ENCODE data around the gene ANKRD22.

The ANKRD22 gene

DNA sequence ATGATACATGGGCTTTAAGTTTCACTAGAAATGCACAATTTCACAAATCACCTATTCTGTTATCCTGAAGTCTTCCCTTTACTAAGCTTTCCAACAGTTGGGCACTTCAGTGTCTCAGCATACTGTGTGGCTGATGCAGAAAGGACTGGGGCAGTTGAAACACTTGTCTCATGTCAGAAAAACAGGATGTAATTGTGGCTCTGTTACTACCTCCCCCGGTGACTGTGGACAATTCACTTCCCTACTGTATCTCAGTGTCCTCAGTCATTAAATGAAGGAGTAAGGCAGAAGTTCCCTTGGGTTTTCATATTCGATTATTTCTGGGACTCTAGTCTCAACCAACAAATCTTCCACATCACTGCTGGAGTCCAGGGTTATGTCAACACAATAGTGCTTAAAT, 17.9 kb downstream of the ANKRD22 start:
- no peak for DNase-seq

DNA sequence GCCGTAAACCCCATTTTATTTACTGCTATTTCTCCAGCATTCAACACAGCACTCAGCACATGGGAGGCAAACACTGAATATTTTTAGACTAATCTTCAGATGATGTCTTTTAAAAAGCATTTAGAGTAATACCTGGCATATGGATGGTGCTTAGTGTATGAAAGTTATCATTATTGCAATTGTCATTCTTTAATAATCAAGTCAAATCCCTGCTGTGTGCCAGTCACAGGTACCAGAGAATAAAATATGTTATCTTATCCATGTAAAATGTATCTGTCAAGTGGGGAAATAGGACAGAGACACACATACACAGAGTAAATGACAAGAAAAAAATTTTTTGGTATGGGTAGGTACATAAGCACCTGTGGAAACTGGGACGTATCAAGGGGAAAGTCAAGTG, 18.5 kb downstream of the ANKRD22 start:
- DNase-seq, result no peak

DNA sequence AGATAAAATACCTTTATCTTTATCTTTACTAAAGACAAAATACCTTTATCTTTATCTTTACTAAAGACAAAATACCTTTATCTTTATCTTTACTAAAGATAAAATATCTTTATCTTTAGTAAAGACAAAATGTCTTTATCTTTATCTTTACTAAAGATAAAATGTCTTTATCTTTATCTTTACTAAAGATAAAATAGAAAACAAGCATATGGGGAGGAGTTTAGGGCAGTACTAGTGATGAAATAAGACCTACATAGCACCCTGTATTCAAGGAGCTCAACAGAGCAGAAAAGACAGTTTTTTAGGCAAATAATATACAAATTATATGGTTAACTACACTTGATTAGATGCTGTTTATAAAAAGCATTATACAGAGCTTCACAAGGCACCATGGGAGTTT, 19.3 kb downstream of the ANKRD22 start:
- no peak for DNase-seq

DNA sequence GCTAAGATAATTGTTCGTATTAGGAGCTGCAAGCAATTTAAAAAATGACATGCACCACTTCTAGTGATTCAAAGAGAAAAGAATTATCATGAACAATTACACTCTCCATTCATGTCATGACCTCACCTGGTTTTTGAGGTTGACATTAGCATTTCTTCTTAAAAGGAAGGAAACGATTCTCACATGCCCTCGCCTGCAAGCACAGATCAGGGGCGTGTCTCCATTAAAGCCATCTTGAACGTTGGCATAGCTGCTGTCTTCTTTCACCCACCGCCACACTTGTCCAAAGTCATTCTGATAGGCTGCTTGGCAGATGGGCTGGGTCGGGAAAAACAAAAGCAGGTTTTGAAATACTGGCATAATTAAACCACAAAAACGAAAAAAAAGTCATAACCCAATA, 19.9 kb downstream of the ANKRD22 start:
- no peak for DNase-seq

DNA sequence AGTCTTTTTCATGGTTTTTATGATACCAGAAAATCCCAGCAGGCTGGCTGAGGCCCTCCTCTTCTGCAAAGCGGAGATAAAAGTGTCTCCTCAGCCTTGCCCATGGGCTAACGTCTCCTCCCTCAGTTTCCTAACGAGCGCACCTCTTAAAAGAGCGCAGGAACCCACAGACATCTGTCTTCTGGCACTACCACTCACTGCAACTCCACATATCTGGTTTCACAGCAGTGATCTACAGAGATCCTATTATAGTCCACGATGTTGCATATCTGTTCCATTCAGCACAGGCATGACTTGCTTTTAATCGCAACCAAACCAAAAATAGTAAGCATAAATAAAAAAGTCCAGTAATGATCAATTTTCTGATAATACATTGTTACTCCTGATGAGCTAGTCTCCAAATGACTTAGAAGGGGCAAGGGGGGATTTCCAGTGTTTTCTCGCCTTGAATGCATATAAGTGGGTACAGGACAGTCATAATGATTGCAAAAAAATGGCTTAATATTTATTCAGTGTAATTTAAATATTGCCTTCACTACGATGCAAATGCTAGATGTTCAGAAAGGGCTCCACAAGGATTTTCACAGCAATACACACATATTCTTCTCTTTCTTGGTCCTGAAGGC, 20.9 kb downstream of the ANKRD22 start:
- no peak for DNase-seq

DNA sequence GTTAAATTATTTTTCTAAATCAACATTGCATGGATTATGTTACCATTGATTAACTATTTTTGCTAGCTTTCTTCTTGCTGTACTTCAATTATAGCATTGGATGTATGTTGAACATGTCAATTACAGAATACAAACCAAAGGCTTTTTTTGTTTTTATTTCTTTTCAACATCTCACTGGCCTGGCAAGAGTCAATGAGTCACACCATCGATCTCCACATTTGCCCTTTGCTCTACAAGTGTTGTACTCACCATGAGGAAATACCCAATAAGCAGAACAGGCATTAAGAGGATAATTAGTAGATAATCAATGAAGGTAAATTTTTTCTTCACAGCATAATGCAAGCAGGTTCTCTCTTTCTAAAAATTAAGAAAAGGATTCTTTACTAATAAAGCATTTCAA, 23.3 kb downstream of the ANKRD22 start:
- no peak for DNase-seq

DNA sequence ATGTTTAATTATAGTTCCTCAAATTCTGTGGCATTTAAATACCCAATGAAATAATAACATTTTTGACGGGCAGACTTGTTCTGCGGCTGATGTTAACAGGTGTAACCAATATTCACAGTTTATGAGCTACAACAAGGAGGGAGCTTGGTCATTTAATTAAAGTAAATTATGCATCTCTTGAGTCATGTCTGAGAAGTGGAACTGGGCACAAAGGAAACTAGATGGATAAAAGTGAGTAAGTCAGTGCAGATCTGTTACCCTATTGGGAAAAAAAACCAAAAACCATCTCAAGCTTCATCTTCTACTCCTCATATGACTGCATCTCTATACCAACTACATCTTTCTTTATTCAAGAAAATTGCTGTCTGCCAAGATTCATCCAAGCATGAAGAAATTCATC, 24.0 kb downstream of the ANKRD22 start:
- DNase-seq, result no peak

DNA sequence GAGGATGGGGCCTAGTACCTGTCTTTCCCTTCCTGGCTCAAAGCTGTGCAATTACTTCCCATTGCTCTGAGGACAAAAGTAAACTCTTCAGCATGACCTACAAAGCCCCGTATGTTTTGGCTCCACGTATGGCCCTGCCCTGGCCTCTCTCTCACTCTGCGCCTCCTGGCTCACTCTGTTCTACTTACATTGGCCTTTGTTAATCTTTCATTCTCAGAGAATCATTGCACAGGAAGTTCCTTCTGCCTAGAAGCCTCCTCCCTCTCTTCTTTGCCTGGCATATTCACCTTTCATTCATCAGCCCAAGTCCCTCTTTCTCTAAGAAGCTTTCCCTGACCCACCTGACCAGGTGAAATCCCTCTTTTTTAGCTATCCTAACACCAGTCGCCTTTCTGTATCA, 25.3 kb downstream of the ANKRD22 start:
- DNase-seq, result no peak

DNA sequence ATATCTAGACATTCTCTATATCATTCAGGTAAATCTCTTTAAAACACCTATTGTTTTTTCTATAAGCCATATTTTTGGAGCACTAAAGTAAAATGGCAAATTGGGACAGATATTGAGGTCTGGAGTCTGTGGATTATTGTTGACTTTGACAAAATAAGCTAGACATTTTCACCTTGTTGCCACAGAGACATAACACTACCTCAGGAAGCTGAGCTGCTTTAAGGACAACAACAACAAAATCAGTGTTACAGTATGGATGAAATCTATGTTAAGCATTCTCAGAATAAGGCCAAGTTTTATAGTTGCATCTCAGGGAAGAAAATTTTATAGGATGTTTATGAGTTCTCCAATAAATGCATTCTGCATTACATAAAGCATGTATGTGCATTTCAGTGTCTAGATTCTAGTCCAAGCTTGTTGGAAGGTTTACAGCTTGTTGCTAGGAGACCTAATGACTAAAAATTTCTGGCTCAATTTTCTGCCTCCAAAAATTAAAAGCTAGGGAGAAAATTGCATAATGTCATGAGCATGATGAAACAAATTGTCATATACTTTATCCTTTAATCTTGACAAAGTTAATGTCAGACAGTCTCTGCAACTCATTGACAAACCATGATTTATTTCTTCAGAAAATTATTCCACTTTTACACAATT, 30.8 kb downstream of the ANKRD22 start:
- no peak for DNase-seq

DNA sequence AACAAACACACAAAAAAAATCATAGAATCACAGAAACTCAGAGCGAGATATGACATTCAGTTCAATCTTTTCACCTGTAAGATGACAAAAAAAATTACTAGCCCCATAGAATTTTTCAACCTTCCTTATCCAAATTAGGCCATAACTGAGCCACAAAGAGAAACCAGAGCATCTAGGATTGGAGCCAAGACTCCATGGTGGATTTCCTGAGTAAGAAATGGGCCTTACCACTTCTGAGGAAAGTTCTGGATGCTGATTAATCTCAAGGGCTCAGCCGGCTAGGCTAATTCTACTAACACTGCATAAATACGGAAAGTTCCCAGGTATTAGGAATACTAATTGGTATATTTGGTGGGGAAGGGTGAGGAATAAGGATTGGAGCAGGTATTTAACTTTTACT, 32.4 kb downstream of the ANKRD22 start:
- no peak for DNase-seq

DNA sequence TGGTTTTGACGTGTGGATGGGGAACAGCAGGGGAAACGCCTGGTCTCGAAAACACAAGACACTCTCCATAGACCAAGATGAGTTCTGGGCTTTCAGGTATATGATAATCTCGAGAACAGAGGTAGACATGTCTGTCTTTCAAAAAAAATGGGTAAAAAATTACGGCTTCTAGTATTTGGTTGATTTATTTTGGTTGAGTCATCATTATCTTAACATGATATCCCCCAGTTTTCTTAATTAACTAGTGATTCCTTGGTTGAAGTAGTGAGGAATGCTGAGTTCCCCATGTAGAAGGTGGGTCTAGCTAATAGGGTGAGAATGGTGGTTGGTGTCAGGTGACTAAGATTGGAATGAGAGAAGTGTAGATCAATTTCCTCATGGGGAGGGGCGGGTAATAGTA, 38.4 kb downstream of the ANKRD22 start:
- no peak for DNase-seq

DNA sequence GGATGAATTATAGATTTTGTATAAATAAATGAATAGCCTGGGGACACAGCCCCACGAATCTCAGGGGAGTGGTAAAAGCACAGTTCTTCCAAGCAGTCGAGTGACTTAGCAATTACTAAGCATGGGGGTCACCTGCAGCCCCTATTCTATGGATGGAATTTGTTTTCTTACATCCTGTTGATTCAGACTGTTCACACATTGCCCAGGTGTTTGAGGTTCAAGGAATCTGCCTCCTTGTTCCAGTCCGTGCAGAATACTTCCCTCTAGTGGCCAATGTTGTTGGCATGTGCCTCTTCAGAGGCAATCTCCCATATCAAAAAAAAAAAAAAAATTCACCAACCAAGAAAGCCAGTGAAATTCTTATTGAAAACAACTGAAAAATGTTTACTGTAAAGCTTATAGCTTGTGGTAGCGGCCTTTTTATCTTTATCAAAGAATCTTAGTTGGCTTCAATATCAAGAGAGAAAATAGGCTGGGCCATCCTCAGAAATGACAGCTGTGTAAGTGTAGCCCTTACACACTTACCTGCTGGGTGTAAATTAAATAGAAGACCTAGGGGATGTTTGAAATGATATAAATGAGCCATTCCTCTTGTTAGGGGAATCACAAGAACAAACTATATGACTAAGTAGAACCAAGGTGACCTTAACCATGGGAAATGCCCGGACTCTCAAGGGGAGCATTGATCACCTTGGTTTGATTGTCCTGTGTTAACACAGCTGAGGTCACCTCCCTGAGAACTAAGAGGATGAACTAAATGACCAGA, 41.3 kb downstream of the ANKRD22 start:
- DNase-seq, result no peak

DNA sequence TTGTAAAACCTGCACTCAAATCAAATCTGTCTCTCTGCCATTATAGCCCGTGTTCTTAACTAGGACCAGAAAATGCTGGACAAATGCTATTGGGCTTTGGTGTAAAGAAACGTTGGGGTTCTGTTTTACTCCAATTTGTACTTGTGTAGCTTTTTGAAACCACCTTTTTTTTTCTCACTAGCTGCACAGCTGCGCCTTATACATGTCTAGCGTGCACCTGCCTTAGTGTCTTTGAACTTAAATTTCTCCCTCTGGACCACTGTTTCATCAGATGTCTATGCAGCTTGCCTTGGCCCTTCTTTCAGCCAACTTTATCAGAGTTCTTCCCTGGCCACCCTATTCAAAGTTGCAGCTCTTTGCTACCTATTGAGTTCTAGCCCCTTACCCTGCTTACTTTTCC, 42.0 kb downstream of the ANKRD22 start:
- DNase-seq, result no peak

DNA sequence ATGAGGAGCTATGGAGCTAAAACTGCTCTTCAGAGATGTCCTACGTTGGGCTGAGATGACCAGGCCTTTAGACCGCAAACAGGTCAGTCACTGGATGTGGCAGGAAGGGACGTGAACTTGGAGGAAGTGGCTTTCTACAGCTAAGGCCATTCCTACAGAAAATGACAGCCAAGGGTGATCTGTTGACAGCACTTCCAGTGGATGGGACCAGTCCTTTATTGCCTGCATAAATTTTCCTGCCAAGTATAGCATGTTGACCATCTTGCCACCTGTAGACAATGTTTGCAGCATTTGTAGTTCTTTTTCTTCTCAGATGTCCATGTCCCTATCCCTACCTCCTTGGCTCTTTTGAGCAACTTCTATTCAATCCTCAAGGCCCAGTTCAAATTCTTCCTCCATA, 45.7 kb downstream of the ANKRD22 start:
- no peak for DNase-seq

DNA sequence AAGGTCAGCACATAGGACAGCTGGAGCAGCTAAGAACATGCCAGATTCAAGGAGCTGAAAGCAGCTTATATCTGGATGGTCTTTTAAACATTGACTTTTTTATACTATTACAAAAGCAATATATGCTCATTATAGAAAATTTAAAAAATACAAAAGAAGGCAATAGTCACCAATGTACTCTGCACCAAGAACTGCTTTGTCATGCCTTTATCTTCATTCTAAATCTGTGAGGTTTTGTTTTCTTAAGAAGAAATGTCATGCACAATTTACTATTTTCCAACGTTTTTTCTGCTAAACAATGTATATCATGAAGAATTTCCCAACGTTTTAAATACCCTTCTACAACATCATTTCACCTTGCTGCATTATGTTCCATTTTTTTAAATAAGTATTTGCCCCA, 46.3 kb downstream of the ANKRD22 start:
- DNase-seq, result no peak

DNA sequence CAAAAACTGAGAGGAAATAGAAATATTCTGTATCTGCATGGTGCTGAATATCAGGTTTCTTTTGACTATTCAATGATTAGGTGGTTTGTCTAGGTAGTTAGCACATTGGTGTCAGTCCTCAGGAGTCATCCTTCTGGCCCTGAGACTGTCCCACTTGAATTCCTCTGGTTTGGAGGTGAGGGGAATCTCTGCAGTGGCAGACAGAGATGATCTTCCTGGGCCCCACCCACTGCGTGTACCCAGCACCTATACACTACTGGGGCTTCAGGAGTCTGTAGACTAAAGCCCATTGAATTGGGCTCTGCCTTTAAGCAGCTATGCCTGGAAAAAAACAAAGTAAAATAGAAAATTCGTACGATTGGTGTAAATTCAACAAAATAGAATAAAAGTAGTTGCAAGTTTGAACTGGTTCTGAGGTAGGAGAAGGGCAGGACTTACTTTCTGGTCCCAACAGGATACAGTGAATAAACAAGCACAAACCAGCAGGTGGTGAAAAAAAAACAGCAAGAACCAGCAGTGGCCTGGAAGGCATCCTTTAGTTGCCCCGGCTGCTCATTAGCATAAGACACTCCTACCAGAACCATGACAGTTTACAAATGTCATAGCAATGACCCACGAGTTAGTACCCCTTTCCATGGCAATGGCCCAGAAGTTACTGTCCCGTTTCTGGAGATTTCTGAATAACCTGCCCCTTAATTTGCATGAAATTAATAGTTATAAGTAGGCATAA, 47.4 kb downstream of the ANKRD22 start:
- DNase-seq, result no peak

DNA sequence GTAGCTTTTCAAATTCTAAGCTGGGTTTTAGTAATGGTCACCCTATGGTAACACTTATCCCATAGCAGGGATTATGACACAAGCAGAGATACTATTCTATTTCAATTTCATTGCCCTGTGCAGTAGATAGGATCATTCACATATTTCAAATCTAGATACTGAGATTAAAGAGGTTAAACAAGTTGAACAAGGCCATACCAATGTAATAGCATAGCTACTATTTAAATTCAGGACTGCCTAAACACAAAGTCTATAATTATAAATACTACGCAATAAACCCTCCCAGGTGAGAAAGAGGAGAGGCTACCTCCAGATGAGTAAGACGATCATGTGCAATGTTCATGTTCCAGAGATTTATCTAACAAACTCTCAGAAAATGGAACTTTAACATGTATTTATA, 48.0 kb downstream of the ANKRD22 start:
- no peak for DNase-seq

DNA sequence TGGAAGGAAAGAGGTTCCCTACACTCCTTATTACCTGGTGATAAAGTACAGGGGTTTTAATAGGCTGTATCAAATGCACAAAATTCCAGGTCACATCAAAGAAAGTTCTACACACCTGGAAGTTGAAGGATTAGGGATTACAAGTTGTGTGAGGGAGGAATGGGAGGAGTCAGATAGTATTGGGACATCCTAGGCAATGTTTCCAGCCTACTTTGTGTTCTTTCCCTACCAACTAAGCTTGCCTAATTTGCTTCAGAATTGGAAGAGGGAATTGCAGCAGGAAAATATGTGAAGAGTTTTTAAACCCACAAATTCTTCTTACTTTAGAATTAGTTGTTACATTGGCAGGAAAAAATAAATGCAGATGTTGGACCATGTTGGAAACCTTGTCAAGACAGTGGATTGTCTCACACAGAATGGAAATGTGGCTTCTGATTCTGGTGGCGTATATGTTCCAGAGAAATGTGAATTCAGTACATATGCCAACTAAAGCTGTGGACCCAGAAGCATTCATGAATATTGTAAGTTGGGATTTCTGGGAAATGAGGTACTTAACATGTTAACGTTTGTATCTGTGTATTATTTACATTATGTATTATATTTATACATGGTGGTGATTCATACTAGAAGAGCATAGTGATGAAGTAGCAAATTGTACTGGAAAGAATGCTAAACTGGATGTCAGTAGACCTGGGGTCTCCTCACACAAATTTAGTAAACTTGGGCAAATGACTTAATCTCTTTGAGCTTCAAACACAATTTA, 48.9 kb downstream of the ANKRD22 start, which contains the start of gene LIPM:
Gene LIPM, plus strand, starts transcription at position 208 of the 763 bp plus-strand sequence. Its CDS starts 167 bp downstream, at position 375.
- no peak for DNase-seq

DNA sequence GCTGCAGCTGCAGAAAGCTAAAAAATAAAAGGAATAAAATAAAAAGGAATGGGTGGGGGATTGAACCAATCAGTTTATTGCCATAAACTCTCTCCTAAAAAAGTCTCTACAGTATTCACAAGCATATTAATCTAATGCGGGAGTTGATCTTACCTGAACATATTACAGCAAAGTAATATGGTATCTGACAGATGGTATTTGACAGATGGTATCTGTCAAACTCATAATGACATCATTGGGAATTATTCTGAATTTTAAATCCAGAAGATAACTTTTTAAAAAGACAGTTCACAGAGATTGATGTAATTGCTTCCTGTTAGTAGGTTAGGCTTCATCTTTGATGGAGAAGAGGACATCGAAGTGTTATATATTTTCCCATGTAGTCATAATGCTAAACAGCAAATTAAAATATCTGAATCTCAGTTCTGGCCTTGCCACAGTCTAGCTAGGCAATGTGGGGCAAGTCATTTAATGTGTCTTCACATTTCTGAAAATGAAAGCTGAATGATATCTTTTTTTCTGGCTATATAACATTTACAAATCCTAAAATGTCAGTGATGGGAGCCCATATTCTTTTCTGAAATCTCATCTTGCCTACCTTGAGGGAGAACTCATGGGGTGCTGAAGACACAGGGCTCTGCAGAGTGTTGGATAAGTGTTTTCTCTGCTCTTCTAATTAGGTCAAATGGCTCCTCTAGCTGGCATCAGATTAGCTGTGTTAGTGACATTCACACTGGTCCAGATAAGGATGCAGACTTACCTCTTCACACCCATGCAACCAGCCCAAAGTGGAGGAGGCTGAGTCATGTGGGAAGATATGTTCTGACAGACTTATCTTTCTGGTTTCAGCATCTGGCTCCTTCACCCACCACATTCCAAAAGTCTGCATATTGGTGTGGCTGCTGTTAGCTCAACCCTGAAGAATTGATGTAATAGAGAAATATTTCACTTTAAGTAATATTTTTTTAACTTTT, 51.2 kb downstream of the ANKRD22 start:
- no peak for DNase-seq

DNA sequence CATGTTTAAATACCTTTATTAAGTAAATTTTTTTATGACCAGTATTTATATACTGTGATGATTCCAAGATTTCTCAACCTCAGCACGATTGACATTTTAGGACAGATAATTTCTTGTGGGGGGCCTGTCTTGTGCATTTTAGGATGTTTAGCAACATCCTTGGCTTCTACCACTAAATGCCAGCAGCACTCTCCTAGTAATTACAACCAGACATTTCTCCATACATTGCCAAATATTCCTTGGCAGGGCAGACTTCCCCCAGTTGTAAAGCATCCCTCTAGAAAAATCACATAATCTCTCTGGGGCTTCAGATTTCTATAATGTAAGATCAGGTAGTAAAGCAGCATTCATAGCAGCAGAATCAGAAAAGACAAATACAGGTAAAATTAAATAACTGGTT, 56.9 kb downstream of the ANKRD22 start:
- no peak for DNase-seq

DNA sequence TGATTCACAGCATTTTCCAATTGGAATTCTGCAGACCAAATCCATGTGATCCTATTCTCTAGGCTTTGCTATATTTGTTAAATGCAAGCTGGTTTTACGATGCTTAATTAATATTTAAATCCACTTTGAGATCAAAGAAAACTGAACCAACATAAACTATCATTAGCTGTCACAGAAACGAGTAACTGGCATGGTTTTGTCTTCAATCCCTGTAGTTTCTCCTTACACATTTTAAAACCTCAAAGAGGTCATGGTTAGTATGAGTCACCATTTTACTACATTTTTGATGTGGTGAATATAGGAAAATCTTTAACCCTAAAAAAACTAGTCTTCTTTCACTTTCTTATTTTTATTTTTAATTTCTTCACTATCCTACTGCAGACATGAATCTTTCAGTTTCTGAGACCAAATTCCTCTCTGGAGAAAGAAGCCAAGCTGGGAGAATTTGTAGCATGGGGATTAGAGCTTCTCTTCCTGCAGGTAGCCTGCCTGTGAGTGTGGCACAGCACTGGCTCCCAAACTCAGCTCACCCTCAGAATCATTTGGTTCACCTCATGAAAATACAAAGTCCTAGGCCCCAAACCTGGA, 57.8 kb downstream of the ANKRD22 start:
- no peak for DNase-seq

All from NCI-H2171 (cell line).